GM10248 (cell line): ENCODE data around the gene LAMA4.

Experiments used
- CTCF ChIA-PET: fragments of 300-600 bp; sonication (Branson Sonifier 250); formaldehyde crosslinking; extraction: SDS; loops from one replicate; lab custom pipeline; 2021; ENCODE audit warnings: antibody characterized with exemption; lab: Yijun Ruan, JAX
- POLR2A ChIA-PET: fragments of 350-650 bp; sonication (Branson Sonifier 250); formaldehyde crosslinking; extraction: SDS; loops from one replicate; lab custom pipeline; 2020; ENCODE audit warnings: antibody characterized with exemption; lab: Yijun Ruan, JAX
- DNase-seq: peaks from one replicate; pipeline ENCODE4 v3.0.0; 2012; ENCODE audit errors: extremely low spot score
- TF ChIP-seq, protein P1 (sequence below): IDR thresholded peaks from 2 replicates; pipeline ENCODE4 v1.5.1; 2012; ENCODE audit warnings: mild to moderate bottlenecking, low read depth; ENCODE audit errors: extremely low read depth, missing control alignments, control extremely low read depth

Gene LAMA4

DNA sequence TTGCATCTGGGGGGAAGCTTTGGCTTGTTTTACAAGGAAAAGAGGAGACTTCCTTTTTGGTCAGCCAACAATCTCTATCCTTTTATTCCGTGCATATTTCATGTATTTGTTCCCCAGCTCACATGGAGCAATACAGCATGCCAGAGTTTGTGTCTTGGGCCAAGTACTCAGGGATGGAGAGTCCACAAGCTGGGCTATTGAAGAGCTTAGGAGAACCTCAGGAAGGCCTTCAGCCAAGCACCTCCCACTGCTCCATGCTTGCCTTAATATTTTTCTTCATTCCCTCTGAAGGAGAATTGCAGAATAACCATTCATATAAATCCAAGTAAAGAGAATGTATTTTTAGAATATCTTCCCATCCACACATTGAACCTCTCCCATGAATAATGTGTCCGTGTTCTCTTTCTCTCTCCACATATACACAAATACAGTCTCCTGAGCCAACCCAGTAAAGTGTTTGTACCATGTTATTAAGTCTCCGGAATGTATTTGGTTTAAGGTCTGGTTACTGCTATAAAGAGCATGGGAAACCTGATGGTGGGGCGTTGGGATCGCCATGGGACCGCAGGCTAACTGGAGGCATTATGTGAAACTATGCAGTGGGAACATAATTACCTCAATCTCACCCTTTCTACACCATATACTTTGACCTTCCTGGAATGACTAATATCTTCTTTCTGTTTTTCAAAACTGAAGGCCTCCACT lies 3.0 kb downstream of the LAMA4 start:
- ChIA-PET POLR2A (no interaction called here), CTCF (no interaction called here)
- TF ChIP-seq, protein P1, sequence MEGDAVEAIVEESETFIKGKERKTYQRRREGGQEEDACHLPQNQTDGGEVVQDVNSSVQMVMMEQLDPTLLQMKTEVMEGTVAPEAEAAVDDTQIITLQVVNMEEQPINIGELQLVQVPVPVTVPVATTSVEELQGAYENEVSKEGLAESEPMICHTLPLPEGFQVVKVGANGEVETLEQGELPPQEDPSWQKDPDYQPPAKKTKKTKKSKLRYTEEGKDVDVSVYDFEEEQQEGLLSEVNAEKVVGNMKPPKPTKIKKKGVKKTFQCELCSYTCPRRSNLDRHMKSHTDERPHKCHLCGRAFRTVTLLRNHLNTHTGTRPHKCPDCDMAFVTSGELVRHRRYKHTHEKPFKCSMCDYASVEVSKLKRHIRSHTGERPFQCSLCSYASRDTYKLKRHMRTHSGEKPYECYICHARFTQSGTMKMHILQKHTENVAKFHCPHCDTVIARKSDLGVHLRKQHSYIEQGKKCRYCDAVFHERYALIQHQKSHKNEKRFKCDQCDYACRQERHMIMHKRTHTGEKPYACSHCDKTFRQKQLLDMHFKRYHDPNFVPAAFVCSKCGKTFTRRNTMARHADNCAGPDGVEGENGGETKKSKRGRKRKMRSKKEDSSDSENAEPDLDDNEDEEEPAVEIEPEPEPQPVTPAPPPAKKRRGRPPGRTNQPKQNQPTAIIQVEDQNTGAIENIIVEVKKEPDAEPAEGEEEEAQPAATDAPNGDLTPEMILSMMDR, result no peak
- DNase-seq, result no peak

DNA sequence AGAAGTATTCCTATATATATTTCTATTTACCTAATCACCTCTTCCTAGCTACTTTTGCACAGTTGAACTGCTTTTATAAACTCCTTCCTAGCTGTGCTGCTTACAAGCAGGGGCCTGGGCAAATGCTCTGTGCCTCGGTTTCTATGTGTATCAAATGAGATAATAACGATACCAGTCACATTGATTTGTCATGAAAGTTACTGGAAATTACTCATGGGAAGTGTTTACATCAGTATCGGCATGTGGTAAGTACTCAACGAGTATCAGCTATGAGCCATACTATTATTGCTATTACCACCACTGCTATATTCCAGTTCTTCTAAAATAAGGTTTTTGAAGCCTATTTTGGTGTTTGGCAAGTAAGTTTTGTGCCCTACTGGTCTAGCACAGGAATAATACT lies 4.9 kb downstream of the LAMA4 start:
- ChIA-PET CTCF (no interaction called here), POLR2A (no interaction called here)
- DNase-seq, result no peak
- TF ChIP-seq, protein P1, result no peak

DNA sequence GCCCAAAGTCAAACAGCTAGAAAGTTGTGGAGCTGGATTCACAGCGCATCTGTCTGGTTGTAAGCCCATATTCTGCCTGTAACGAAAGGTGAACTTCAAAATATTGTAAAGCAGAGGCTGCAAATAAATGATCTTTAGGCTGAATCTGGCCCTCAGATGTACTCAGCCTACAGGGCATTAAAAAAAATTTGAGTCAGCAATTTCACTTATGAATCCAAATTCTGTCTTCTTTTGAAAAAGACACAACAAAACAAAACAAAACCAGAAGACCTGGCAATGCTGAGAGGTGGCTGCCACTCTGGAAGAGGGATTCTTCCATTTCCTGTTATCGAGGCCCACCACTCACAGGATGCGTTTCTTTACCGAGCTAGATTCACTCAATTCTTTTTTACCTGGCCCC lies 7.1 kb downstream of the LAMA4 start:
- POLR2A ChIA-PET, result no interaction called here
- DNase-seq, result no peak
- TF ChIP-seq, protein P1, result no peak
- CTCF ChIA-PET, result interaction anchor here (0.9 kb wide), 1 partner anchor 12 kb away, joined by 3 read pairs; no protein-coding TSS in a partner anchor

DNA sequence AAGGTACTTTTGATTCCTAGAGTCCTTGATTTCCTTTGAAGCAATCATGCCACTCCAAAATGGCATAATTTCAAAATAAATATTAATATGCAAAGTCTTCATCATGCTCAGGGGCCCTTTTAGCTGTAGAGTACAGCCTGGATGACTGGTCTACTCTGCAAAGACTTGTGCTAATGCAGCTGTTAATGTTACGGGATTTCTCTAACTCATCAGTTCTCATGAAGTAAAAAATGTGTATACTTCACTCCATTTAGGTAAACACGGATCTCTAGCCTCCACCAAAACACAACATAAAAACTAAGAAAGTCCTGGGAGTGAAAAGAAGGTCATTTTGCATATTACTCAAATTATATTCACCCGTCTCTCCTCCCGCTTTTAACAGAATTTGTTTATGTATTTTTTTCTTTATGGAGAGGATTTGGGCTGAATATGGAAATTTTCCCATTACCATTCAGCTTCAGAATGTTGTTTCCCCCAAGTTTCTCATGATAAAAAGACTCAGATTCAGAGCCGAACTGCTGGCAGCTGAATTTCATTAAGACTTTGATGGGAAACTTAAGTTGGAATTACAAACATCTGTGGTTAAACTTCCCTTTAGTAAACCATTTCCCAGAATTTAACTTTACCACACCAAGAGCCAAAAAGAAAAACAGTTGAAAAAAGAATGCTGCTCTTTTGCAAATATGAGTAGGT lies 8.7 kb downstream of the LAMA4 start:
- TF ChIP-seq, protein P1, result no peak
- ChIA-PET CTCF (interaction anchor here (1.0 kb wide), 1 partner anchor 18 kb away, joined by 3 read pairs; no protein-coding TSS in a partner anchor), POLR2A (no interaction called here)
- no peak for DNase-seq

DNA sequence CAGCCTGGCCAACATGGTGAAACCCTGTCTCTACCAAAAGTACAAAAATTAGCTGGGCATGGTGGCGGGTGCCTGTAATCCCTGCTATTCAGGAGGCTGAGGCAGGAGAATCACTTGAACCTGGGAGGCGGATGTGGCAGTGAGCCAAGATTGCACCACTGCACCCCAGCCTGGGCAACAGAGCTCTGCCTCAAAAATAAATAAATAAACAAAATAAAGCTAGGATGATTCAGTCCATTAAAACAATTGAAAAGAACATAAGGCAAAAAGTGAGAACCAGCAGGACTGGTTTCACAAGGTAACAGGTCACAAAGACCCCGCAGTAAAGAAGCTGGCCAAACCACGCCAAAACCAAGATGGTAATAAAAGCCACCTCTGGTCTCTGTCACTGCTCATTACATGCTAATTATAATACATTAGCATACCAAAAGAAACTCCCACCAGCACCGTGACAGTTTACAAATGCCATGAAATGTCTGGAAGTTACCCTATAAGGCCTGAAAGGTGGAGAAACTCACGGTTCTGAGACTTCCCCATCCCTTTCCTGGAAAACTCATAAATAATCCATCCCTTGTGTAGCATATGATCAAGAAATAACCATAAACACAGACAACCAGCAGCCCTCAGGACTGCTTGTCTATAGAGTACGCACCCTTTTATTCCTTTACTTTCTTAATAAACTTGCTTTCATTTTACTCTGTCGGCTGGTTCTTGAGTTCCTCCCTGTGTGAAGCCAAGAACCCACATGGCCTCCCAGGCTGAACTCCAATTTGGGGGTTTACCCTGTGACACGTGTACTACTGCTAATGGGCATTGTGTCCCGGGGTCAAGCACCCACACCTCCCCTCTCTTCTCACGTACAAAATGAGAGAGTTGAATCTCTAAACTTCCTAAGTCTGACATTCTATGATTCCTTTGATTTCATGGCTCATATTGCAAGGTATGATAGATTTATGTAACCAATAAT lies 10.2 kb downstream of the LAMA4 start:
- POLR2A ChIA-PET, result no interaction called here
- CTCF ChIA-PET, result interaction anchor here (2.0 kb wide), 1 partner anchor 11 kb away, joined by 4 read pairs; no protein-coding TSS in a partner anchor
- no peak for DNase-seq
- TF ChIP-seq, protein P1, result no peak
